ENCODE data around the gene MARVELD1.

DNA sequence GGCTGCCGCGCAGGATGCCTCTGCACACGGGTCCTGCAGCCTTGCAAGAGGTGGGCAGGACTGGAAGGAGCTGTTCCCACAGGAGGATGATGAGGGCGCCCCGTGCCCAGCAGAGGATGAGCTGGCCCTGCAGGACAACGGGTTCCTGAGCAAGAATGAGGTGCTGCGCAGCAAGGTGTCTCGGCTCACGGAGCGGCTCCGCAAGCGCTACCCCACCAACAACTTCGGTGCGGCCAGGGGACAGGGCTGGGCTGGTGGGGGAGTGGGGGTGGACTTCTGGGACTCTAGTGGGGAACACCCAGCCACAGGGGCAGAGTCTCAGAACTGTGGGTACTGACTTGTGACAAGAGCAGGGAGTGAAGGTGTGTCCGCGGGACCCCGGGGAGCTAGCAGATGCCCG is 39.4 kb downstream of the MARVELD1 start:
- TF ChIP-seq, protein P1, sequence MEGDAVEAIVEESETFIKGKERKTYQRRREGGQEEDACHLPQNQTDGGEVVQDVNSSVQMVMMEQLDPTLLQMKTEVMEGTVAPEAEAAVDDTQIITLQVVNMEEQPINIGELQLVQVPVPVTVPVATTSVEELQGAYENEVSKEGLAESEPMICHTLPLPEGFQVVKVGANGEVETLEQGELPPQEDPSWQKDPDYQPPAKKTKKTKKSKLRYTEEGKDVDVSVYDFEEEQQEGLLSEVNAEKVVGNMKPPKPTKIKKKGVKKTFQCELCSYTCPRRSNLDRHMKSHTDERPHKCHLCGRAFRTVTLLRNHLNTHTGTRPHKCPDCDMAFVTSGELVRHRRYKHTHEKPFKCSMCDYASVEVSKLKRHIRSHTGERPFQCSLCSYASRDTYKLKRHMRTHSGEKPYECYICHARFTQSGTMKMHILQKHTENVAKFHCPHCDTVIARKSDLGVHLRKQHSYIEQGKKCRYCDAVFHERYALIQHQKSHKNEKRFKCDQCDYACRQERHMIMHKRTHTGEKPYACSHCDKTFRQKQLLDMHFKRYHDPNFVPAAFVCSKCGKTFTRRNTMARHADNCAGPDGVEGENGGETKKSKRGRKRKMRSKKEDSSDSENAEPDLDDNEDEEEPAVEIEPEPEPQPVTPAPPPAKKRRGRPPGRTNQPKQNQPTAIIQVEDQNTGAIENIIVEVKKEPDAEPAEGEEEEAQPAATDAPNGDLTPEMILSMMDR (conservative IDR thresholded peaks at IDR 0.05; ENCODE audit: low read depth, low read length): no peak
- TF ChIP-seq EZH2 (IDR thresholded peaks at IDR 0.05; ENCODE audit: low read length, unreplicated experiment) (no peak), EZH2phosphoT487 (IDR thresholded peaks at IDR 0.05; ENCODE audit: borderline replicate concordance, low read length) (no peak)

All from PC-3 (cell line).